HG03457 (cell line): Measurements from ENCODE around the gene EPB41L4B.
A peak's percentile ranks its signal among the peaks of the same experiment; 100 is the strongest.

Source experiments
- ATAC-seq: cut with Tn5 transposase; IDR thresholded peaks from one replicate; pipeline ENCODE4 v1.9.1; 2021; ENCODE audit warnings: moderate number of reproducible peaks; ENCODE audit not compliant: unreplicated experiment

EPB41L4B gene

GRCh38 chr9:109321727-109322126 is 868 bp upstream of the EPB41L4B start:
- no peak for ATAC-seq

GRCh38 chr9:109320331-109320741 is 523 bp downstream of the EPB41L4B start:
- ATAC-seq = peak; percentile 16

GRCh38 chr9:109319626-109320241 is 1.1 kb downstream of the EPB41L4B start:
- ATAC-seq = no peak

GRCh38 chr9:109319017-109319625 is 1.7 kb downstream of the EPB41L4B start:
- no peak for ATAC-seq

GRCh38 chr9:109317979-109318741 is 2.7 kb downstream of the EPB41L4B start:
- no peak for ATAC-seq

GRCh38 chr9:109317311-109317978 is 3.4 kb downstream of the EPB41L4B start:
- no peak for ATAC-seq

- no peak for ATAC-seq
Measured at GRCh38 chr9:109316207-109316640, 4.6 kb downstream of the EPB41L4B start.

GRCh38 chr9:109315480-109316206 is 5.2 kb downstream of the EPB41L4B start:
- no peak for ATAC-seq

GRCh38 chr9:109314011-109314531 is 6.8 kb downstream of the EPB41L4B start:
- ATAC-seq = no peak

GRCh38 chr9:109313351-109313750 is 7.5 kb downstream of the EPB41L4B start:
- no peak for ATAC-seq

GRCh38 chr9:109312783-109313182 is 8.1 kb downstream of the EPB41L4B start:
- no peak for ATAC-seq

GRCh38 chr9:109311731-109312130 is 9.1 kb downstream of the EPB41L4B start:
- ATAC-seq = no peak

- ATAC-seq = no peak
Measured at GRCh38 chr9:109311286-109311685, 9.6 kb downstream of the EPB41L4B start.

GRCh38 chr9:109310486-109310901 is 10.4 kb downstream of the EPB41L4B start:
- no peak for ATAC-seq

GRCh38 chr9:109309282-109309681 is 11.6 kb downstream of the EPB41L4B start:
- ATAC-seq = no peak

GRCh38 chr9:109307380-109308240 is 13.2 kb downstream of the EPB41L4B start:
- no peak for ATAC-seq

- ATAC-seq = no peak
Measured at GRCh38 chr9:109305801-109306200, 15.1 kb downstream of the EPB41L4B start.

GRCh38 chr9:109304347-109304746 is 16.5 kb downstream of the EPB41L4B start:
- no peak for ATAC-seq

GRCh38 chr9:109303900-109304299 is 17.0 kb downstream of the EPB41L4B start:
- ATAC-seq = no peak

- no peak for ATAC-seq
Measured at GRCh38 chr9:109302606-109303005, 18.3 kb downstream of the EPB41L4B start.
